ENCODE results near the gene OBI1. TPM values are rescaled to one million over a fixed set of nuclear protein-coding genes. Genes with fewer than 3 reads are reported as not detected.

The OBI1 gene
- total RNA-seq, 1 donor from 2014 or later: 10.0 TPM

- H3K36me3 ChIP-seq: no peaks in the 10 kb centered on the region
- DNase-seq: no peak
- H3K4me3 ChIP-seq: peak overlapping the region; percentile 56
- no peak overlapping the region for H3K27ac ChIP-seq (replicated peaks)
- H3K9me3 ChIP-seq (replicated peaks): no peaks in the 10 kb centered on the region
- peaks cover 97% of the 10 kb centered on the region for H3K27me3 ChIP-seq (ENCODE audit: low read depth)
- H3K4me1 ChIP-seq: peaks cover 32% of the 10 kb centered on the region
- intact Hi-C loops (cut with micrococcal nuclease): no loop called here
- TF ChIP-seq CTCF (IDR thresholded peaks at IDR 0.05; ENCODE audit: borderline replicate concordance): no peak
These were observed 56.9 kb downstream of the OBI1 start for GRCh38 chr13:78601874-78602560.

GRCh38 chr13:78601124-78601873, 57.7 kb downstream of the OBI1 start:
- H3K4me3 ChIP-seq: peak overlapping the region; percentile 53
- peaks cover 32% of the 10 kb centered on the region for H3K4me1 ChIP-seq
- H3K9me3 ChIP-seq (replicated peaks): no peaks in the 10 kb centered on the region
- peaks cover 97% of the 10 kb centered on the region for H3K27me3 ChIP-seq (ENCODE audit: low read depth)
- DNase-seq: no peak
- intact Hi-C loops (cut with micrococcal nuclease): no loop called here
- no peak overlapping the region for H3K27ac ChIP-seq (replicated peaks)
- TF ChIP-seq CTCF (IDR thresholded peaks at IDR 0.05; ENCODE audit: borderline replicate concordance): no peak
- no peaks in the 10 kb centered on the region for H3K36me3 ChIP-seq

DNA sequence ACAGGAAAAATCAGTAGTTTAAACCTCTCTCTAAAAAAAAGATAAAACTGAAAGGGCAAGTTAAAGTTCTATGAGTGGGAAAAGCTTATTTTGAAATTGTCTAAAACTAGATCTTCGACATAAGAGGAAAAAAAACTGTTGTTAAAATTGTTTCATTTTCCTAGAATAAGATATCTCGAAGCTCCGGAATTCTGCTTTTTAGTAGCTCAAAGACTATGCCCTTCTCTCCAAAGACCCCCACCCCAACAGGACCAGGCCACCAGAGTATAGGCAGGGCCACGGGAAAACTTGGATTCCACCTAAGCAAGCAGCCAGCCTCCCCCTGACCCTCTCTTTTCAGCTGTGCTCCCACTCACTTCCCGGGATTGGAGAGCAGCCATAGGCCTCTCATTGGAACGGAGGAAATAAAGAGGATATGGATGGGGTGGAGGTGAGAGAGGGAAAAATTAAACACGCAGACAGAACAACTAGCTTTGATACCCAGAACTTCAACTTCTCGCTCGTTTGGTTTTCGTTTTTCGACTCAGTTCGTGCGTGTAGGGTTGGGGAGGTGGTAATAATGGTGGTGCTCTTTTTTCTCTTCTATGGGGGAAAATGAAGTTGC, 58.6 kb downstream of the OBI1 start:
- intact Hi-C loops (cut with micrococcal nuclease): no loop called here

DNA sequence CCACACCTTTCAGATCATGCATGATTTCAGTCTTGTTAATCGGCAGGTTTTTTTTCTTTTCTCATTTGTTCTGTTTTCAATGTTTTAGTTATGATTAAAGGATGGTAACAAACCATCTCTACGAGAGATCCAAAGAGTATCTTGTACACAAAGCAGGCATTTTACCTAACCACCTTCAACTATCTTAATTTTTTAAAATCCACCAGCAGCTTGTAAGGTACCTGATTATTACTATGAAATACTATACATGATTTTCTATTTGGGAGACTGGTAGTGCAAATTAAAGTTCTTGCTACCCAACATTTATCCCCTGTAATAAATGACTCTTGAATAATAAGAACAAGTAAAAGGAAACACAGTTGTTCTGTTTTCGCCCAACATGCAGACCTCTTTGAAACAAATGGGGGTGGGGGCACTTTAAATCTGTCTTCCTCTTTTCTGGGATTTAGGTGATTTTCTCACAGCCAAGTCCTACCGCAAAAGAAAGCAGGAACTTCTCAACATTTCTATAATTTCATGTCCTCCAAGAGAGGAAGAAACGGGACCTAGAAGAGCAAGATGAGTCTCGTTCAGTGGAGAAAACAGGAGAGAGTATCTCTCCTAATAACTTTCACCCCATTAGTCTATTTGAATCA, 59.2 kb downstream of the OBI1 start:
- H3K4me1 ChIP-seq: peaks cover 42% of the 10 kb centered on the region
- intact Hi-C loops (cut with micrococcal nuclease): no loop called here
- TF ChIP-seq CTCF (IDR thresholded peaks at IDR 0.05; ENCODE audit: borderline replicate concordance): no peak
- no peaks in the 10 kb centered on the region for H3K9me3 ChIP-seq (replicated peaks)
- DNase-seq: no peak
- peaks cover 97% of the 10 kb centered on the region for H3K27me3 ChIP-seq (ENCODE audit: low read depth)
- H3K27ac ChIP-seq (replicated peaks): no peak overlapping the region
- H3K36me3 ChIP-seq: no peaks in the 10 kb centered on the region
- H3K4me3 ChIP-seq: no peak overlapping the region

More for the DNA sequence above, 58.6 kb downstream of the OBI1 start:
- Histone ChIP-seq H3K9me3 (replicated peaks) (no peaks in the 10 kb centered on the region), H3K4me1 (peaks cover 41% of the 10 kb centered on the region), H3K27me3 (ENCODE audit: low read depth) (peaks cover 97% of the 10 kb centered on the region), H3K36me3 (no peaks in the 10 kb centered on the region), H3K4me3 (no peak overlapping the region), H3K27ac (replicated peaks) (no peak overlapping the region)
- TF ChIP-seq CTCF (IDR thresholded peaks at IDR 0.05; ENCODE audit: borderline replicate concordance): no peak
- no peak for DNase-seq

DNA sequence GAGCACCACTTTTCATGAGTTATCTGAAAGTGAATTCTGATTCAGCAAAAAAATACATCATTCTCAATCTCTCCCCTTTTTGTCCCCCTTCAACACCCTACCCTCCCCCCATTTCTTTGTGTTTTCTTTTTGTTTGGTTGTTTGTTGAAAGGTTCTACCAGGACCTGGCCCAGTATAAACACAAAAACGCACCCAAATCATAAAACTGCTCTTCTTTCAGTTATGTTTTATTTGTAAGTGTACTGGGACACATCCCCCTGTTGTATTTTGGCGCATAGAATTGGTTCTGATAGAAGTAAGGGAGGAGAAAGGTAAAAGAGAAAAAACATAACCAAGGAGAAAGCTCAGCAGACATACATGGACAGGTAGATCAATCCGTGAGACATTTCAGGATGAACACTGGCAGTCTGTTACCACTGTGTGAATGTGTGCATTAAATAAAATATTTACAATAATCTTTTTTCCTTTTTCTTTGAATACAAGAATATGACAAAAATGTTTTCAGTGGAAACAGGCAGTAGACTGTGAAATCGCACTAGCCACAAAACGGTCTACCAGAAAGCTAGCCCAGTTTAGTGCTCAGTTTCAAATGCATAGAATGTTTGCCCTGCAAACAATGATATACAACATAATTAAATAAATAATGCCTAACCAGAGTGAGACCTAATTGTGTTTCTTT, 59.9 kb downstream of the OBI1 start:
- Histone ChIP-seq H3K27me3 (ENCODE audit: low read depth) (peaks cover 97% of the 10 kb centered on the region), H3K4me1 (peaks cover 42% of the 10 kb centered on the region)
- intact Hi-C loops (cut with micrococcal nuclease): no loop called here

More for the DNA sequence above, 59.9 kb downstream of the OBI1 start:
- Histone ChIP-seq H3K27ac (replicated peaks) (no peak overlapping the region), H3K36me3 (no peaks in the 10 kb centered on the region), H3K9me3 (replicated peaks) (no peaks in the 10 kb centered on the region), H3K4me3 (no peak overlapping the region)
- no peak for TF ChIP-seq CTCF (IDR thresholded peaks at IDR 0.05; ENCODE audit: borderline replicate concordance)
- no peak for DNase-seq

Data from left ventricle myocardium inferior (tissue), 1 donor.